ENCODE data around the gene ZNF354B. TPM values are rescaled to one million over a fixed set of nuclear protein-coding genes. Genes with fewer than 3 reads are reported as not detected.

The ZNF354B gene
- total and polyA plus RNA-seq, 2 of the 8 experiments (the other 6 are each of a cell fraction or from before 2014, with no cell fraction given): 5.0 to 10.8 TPM

GRCh38 chr5:178827636-178828035 lies 32.1 kb upstream of the ZNF354B start (continued):
- TF ChIP-seq RAD21 (IDR thresholded peaks at IDR 0.05 in 1 of 2, conservative IDR thresholded peaks at IDR 0.05 in 1 of 2; ENCODE audit: low read depth in 2 of 2, low read length in 2 of 2): no peak
- TF ChIP-seq SRF (IDR thresholded peaks at IDR 0.05; ENCODE audit: low read depth, low read length): no peak
- no peak for TF ChIP-seq YY1 (IDR thresholded peaks at IDR 0.05; ENCODE audit: low read depth, low read length)
- no peak for TF ChIP-seq PHF8 (conservative IDR thresholded peaks at IDR 0.05; ENCODE audit: low read depth, low read length)
- TF ChIP-seq RBBP5 (IDR thresholded peaks at IDR 0.05; ENCODE audit: borderline replicate concordance, low read depth, low read length): no peak
- TF ChIP-seq SP1 (IDR thresholded peaks at IDR 0.05; ENCODE audit: low read depth, low read length): no peak
- TF ChIP-seq ZNF274 (IDR thresholded peaks at IDR 0.05; ENCODE audit: borderline replicate concordance, extremely low read depth, low read length): no peak

Measured in H1 (cell line).